GM21381 (cell line): ENCODE results near the gene GLYR1.
"Not testable (repeated sequence)": the region's sequence is repeated elsewhere in the genome, so short reads cannot be mapped to it uniquely, and the experiment has no call there.

Source experiments
- ATAC-seq: cut with Tn5 transposase; IDR thresholded peaks from one replicate; pipeline ENCODE4 v1.9.1; 2021; ENCODE audit warnings: mild to moderate bottlenecking, moderate library complexity; ENCODE audit not compliant: unreplicated experiment

GLYR1 gene

GRCh38 chr16:4846901-4847773 is at the start of gene GLYR1, which contains the start of gene UBN1:
Gene GLYR1, minus strand, starts transcription at chr16:4847288. Its CDS starts 23 bp downstream, at chr16:4847265.
Gene UBN1, plus strand, starts transcription at chr16:4847481. Its CDS starts 5,437 bp downstream, at chr16:4852918.
- peak; percentile 83 for ATAC-seq

DNA sequence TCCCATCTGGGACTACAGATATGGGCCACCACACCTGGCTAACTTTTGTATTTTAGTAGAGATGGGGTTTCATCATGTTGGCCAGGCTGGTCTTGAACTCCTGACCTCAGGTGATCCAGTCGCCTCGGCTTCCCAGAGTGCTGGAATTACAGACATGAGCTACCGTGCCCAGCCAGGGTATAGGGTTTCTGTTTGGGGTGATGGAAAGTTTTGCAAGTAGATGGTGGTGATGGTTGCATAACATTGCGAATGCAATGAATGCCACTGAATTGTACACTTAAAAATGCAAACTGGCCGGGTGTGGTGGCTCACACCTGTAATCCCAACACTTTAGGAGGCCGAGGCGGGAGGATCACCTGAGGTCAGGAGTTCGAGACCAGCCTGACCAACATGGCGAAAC is 49.7 kb upstream of the GLYR1 start:
- ATAC-seq, result not testable (repeated sequence)

- ATAC-seq, result no peak
Observed at GRCh38 chr16:4895366-4895765, 48.3 kb upstream of the GLYR1 start.

DNA sequence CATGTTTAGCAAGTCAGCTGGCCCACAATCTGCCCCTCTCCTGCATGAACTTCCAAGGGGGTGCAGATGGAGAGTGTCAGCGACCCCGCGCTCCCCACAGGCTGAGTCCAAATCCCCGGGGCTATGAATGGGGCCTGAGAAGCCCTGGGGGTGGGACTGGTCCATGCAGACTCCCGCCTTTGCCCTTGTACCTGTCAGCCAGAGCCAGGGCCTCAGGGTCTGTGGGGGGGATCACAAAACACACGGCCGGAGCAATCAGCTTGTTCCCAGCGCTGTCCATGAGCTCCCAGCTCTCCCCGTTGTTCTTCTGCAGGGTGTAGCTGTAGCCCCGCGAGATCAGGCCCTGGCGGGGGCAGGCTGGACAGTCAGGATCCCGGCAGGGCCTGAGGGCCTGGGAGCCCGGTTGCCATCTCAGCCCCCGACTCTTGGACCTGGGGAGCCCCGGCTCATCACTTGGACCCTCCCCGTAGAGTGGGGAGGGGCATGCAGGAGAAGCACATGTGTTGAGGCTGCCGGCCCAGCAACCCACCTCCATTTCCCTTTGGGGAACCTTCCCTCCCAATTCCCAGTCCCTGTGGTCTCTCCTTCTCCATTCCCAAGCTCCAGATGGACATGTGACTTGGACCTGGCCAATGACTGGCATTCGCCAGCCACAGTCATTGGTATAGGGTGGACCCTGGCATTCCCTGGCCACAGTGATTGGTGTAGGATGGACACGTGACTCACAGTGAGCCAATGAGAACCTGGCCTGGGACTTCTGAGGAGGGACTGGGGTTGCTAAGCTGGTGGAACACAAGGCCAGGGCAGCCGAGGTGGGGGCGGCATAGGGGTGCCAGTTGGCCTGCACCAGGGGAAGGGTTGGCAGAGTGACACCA is 47.4 kb upstream of the GLYR1 start:
- ATAC-seq, result no peak

DNA sequence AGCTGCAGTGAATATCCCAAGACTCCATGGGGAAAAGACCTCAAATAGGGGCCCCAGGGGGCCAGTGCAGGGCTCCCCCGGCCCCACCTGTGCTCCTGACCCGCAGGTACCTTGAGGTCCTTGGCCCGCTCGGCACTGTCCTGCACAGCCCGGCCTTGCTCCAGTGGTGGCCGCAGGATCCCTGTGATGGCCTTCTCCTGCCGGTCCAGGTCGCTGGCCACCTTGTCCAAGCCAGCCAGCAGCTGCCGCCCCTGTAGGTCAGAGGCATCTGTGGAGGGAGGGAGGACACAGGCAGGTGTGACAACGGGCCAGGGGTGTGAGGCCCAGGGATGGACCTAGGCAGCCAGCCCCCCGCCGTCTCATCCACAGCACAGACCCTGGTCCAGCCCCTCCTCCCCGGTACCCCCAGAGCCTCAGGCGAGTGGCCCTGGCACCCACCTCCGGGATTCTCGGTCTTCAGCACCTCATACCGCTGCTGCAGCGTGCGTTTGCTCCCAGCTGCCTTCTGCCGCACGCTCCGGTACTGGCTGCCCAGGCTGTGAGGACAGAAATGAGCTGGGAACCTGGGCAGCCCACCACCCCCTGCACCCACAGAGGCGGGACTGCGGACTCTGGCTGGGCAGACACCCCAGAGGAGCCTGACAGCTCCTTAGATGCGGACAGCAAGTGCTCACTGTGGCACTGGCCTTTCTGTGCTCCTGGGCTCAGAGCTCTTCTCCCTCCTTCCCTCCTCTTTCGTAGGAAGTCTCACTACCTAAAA is 46.2 kb upstream of the GLYR1 start:
- no peak for ATAC-seq

DNA sequence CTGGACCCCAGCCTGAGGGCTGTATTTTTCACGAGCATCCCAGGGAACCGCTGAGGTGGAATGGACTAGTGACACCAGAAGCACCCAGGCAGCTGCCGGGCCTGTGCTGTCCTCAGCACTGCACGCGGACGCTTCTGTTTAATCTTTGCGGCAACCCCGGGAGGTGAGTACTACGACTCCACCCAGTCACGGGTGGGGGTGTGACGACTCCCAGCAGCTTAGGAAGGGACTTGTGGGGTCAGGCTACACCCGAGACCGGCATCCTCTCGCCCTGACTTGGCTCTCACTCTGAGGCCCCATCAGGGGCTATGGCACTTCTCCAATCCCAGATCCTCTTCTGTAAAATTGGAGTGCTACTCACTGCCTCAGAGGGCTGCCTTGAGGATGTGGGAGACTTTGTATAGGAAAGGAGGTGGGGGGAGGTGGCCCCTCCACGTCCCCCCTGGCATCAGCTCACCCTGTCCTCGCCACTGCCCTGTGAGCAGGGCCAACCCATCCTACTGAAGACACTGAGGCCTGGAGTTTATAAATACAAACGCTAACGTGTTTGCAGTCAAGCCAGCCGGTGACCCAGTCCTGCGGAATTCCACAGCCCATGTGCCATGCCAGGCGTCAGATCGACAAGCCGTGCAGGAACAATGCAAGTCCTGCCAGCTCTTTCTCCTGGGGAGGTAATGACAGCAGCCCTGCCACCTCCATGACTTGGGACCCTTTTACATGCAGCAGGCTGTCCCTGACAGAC is 45.4 kb upstream of the GLYR1 start:
- ATAC-seq, result no peak

- ATAC-seq, result no peak
Observed at GRCh38 chr16:4891886-4892216, 44.8 kb upstream of the GLYR1 start.

DNA sequence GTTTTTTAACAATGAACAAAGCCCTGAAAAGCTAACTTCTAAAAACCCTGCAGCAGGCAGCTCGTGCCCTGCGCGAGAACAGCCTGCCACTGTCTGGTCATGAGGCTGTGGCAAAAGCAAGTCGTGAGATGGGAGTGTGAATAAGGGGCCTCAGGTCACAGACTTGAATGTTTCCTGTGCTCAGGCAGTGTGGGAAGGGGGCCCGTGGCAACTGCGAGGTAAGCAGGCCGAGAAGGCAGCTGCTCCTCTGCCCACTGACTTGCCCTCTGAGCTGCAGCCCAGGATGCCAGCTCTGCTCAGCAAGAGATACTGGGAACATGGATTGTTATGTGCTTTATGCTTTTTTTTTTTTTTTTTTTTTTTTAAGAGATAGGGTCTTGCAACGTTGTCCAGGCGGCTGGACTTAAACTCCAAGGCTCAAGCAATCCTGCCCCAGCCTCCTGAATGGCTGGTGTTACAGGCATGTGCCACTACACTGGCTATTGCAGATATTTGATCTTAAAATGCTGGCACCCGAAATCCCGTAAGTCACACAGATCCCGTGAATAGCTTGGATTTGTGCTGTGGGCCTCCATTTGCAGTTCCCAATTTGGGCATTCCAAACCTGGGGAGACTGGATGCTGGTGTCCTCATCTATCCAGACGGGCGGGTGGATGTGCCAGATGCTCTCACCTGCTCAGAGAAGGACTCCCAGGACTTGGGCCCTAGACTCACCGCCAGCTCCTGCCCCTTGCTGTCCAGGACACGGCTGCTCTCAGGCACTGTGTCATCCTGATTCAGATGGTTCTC is 44.2 kb upstream of the GLYR1 start:
- no peak for ATAC-seq

DNA sequence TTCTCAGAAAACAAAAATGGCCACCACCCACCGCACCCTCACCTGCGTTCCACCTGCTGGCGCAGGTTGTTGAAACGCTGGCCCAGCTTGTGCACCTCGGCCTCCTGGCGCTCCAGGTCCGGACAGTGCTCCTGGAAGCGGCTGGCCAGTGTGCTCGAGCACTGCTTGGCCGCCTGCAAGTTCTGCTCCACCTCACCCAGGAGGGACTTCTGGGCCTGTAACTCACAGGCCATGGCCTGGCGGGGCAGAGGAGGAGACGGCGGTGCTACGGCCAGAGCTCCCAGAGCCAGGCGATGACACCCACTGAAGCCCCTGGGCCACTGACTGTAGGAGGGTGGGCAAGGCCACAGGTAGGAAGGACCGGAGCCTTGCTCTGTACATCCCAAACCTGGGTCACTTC is 43.6 kb upstream of the GLYR1 start:
- no peak for ATAC-seq

DNA sequence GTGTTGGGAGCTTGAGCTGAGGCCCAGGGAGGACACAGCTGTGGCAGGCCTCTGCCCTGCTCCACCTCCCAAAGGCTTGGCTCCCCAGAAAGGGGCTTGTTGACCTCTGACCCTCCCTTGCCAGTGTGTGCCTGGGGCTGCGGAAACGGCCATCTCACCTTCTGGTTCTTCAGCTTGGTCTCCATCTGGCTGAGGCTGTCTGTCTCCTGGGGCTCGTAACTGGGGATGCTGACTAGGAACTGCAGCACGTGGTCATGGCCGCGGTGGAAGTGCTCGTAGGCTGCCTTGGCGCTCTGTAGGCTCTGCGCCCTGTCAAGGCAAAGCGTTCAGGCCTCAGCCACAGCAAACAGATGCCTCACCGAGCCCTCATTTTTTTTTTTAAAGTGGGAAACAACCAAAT is 42.9 kb upstream of the GLYR1 start:
- ATAC-seq, result no peak

DNA sequence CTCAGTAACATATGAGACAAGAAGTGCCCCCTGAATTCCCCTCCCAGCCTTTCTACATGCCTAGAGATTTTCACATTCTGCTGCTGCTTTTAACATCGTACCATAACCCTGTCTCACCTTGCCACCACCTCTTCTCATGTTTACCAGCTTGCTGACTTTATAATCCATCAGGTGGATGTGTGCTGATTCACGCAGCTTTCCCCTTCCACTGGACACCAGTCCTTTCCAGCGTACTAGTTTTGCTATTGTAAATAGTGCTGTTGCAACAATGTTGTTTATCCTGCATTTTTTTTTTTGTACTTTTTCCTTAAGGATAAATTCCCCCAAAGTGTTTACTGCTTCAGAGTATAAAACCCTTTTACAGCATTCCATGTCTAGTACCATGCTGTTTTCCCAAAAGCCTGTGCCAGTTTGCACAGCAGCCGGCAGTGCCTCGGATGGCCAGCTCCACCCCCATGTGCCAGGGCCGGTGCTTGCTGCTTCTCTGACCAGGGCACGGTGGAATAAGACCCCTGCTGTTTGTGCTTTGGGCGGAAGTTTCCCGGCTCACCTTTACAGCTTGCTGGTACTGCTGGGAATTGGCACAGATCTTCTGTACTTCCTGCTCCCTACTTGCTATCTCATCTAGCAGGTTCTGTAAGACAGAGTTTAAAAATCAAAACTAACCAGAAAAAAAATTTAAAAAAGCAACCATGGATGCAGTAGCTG is 41.5 kb upstream of the GLYR1 start:
- no peak for ATAC-seq

- ATAC-seq, result no peak
Observed at GRCh38 chr16:4886151-4886550, 39.1 kb upstream of the GLYR1 start.

DNA sequence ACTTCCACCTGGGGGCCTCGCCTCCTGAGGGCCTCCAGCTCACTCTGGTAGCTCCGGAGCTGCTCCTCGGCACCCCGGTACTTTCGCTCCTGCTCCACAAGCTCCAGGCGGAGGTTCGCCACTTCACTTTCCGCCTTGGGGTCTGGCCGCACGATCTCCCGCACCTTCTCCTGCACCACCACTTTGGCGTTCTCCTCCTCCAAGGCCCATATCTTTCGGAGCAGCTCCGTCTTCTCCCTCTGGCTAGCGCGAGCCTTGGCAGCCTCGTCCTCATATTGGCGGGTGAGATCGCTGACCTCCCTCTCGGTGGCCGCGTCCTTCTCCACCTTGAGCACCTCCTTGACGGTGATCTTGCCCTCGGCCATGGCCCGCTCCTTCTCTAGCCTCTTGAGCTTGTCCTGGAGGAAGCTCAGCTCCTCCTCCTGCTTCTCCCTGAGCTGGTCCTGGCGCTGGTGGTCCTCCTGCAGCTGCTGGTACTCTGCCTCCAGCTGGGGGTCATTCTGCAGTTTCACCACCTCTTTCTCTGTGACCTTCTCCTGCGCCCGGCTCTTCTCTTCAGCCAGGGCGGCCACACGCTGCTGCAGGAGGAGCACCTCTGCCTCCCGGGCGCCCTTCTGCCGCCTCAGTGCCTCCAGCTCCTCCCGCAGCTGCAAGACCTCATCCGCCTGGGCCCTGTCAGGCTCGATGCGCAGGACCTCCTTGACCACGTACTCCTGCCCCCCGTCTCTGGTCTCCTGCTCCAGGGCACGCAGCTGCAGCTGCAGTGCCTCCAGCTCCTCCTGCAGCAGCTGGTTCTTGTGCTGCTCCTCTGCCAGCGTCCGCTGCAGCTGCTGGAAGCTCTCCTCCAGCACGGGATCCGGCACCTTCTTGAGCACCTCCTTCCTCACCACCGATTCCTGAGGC is 38.1 kb upstream of the GLYR1 start:
- ATAC-seq, result no peak

GRCh38 chr16:4884209-4884608 is 37.1 kb upstream of the GLYR1 start:
- no peak for ATAC-seq

DNA sequence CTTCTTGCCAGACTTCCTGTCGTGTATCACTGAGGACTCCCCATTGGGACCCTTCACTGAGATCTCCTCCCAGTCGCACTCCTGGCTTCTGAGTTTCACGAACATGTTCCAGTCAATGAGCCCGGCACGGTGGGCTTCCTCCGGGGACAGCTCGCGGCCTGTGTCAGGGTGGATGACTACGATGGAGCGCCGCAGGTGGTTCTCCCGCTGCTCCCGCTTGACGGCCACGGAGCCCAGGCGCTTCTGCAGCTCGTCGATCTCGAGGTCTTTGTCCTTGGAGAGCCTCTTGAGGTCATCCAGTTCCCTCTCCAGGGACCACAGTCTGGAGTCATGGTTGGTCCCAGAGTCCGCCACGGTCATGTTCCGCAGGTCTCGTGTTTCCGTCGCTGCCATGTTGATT is 36.4 kb upstream of the GLYR1 start:
- no peak for ATAC-seq

GRCh38 chr16:4882633-4883285 is 35.7 kb upstream of the GLYR1 start:
- ATAC-seq, result no peak

- ATAC-seq, result no peak
Observed at GRCh38 chr16:4882000-4882632, 35.0 kb upstream of the GLYR1 start.
